Stimulated activated CD4-positive, alpha-beta T cell treated with anti-CD3 and anti-CD28 coated beads, Interleukin-12 subunit alpha, Interleukin-12 subunit beta, amount 100 ng/mL, for 24 hours (primary cell): ENCODE results near the gene CBFA2T2.
"Not testable (repeated sequence)": the region's sequence is repeated elsewhere in the genome, so short reads cannot be mapped to it uniquely, and the experiment has no call there.

Experiments used
- DNase-seq, 2 experiments: peaks; one replicate each; pipeline ENCODE4 v3.0.0-alpha.2; 2020; ENCODE audit warnings: low read depth in 2 of 2

CBFA2T2 gene

GRCh38 chr20:33693741-33694638, 204.1 kb downstream of the CBFA2T2 start:
- no peak for DNase-seq

GRCh38 chr20:33694639-33695012, 204.7 kb downstream of the CBFA2T2 start:
- DNase-seq = no peak

- DNase-seq = no peak
Observed at GRCh38 chr20:33696448-33696847, 206.6 kb downstream of the CBFA2T2 start.

- no peak for DNase-seq
Observed at GRCh38 chr20:33697129-33697528, 207.2 kb downstream of the CBFA2T2 start.

DNA sequence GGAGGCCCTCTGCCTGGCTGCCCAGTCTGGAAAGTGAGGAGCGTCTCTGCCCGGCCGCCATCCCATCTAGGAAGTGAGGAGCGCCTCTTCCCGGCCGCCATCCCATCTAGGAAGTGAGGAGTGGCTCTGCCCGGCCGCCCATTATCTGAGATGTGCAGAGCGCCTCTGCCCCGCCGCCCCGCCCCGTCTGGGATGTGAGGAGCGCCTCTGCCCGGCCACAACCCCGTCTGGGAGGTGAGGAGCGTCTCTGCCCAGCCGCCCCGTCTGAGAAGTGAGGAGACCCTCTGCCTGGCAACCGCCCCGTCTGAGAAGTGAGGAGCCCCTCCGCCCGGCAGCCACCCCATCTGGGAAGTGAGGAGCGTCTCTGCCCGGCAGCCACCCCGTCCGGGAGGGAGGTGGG, 209.1 kb downstream of the CBFA2T2 start:
- not testable (repeated sequence) for DNase-seq
